DMS153 treated with DMSO at 0.1 percent for 48 hours (cell line): ENCODE data around the gene TAF4B.
"Not testable (repeated sequence)": the region's sequence is repeated elsewhere in the genome, so short reads cannot be mapped to it uniquely, and the experiment has no call there.

ENCODE experiments used
- DNase-seq: peaks from one replicate; lab custom pipeline; 2025; ENCODE audit not compliant: unreplicated experiment; lab: John Stamatoyannopoulos, UW

The TAF4B gene

DNA sequence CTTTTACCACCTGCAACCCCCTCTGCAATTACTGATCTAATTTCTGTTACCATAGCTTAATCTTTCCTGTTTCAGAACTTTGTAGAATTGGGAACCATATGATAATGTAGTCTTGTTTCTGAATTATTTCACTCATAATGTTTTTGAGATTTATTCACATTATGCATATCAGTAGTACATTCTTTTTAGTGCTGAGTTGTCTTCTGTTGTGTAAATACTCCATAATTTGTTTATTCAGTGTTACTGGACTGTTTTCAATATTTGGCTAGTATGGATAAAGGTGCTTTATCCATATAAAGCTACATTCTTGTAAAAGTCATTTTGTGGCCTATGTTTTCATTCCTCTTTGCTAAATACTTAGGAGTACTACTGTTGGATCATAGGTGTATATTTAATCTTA is 152.5 kb downstream of the TAF4B start:
- DNase-seq: no peak

DNA sequence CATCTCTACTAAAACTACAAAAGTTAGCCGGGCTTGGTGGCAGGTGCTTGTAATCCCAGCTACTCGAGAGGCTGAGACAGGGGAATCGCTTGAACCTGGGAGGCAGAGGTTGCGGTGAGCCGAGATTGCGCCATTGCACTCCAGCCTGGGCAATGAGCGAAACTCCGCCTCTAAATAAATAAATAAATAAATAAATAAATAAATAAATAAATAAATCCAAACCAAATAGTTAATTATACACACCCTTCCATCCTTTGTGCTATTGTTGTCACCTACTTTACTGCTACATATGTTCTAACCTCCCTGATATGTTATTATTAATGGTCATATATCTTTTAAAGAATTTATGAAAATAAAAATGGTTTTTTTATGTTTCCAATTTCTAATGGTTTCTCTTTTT is 155.3 kb downstream of the TAF4B start:
- not testable (repeated sequence) for DNase-seq

DNA sequence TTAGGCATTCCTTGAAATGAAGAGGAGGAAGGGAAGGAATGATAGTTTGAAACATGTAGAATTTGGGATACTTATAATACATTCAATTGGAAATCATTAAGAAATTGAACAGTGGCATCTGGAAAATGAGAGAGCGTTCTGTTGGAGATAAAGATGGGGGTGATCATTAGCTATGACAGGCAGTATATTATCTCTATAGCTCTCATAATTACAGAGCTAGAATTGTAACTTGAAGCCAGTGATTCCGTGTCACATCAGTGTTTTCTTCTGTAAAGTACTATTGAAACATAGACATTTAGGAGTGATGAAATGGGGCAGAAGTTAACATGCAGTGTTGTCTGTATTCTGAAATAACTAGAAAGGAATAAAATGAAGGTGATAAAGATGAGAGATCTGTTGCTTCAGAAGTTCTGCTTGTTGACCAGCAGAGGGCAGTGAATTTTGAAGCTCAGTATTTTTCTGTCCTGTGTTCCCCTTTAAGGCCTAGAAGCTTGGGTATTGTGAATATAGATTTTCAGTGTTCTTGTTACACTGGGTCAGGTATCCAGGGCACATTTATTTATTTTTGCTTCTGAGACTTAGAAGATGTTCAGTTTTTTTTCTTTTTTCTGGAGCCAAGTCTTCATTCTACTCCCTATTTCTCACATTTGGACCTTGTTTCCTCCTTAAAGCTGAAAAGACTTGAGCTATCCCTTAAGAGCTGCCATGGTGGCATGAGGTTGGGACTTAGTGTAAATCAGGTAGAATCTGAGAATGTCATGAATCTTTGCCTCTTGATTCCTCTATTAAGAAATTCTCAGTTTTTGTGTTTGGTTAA is 157.4 kb downstream of the TAF4B start:
- DNase-seq: peak; percentile 63

GRCh38 chr18:26386002-26386401 is 159.8 kb downstream of the TAF4B start:
- DNase-seq: no peak

GRCh38 chr18:26386441-26386840 is 160.2 kb downstream of the TAF4B start:
- no peak for DNase-seq

DNA sequence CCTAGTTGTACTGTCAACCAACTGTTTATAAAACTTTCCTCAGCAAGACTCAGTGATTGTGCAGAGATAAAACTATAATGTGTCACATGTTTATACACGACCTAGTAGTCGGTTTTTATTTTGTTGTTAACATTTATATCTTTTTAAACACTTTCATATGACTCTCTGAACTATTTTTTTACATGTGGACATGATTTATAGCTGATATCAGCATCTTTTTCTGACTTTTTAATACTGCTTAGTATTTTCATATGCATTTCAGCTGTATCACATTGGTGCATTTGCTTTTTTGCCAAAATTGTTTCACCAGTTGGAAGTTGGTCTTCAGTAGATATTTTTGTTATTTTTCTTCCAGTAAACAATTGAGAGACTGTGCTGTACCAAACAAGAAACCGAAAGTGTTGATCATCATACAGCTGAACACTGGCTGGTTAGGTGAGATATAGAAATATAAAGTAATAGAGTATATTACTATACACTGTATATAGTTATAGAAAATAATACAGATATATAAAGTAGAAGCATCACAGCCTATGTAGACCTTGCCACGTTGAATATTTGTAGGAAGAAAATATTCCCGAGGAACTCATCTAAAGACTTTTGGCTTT is 167.9 kb downstream of the TAF4B start:
- no peak for DNase-seq

- DNase-seq: no peak
Observed at GRCh38 chr18:26397019-26397418, 170.8 kb downstream of the TAF4B start.

- no peak for DNase-seq
Observed at GRCh38 chr18:26403491-26403890, 177.2 kb downstream of the TAF4B start.

DNA sequence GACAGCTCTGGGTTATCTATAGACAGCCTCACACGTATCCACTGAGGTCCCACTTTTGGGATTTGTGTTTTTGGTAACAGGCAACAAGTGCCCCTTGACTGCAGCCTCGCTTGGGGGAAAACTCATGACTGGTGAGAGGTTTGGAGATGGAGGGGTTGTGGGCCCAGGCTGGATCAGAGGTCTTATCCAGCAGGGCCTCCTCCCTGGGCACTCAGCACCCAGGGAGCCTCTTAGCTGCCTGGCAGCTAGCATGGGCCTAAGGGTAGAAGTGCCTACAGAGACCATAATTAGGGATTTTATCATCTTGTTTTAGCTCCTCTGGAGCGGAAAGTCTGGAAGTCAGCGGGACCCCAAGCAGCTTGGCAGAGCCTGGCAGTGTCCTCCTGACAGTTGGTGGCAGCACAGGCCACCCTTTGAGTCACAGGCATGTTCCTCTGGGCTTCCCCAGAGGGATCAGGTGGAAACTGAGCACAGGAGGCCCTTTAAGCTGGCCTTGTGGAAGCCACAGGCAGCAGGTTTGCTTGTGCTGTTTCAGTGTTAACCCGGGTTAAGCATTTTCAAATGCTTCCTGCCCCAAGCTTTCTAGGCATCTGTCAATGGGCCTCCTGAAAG is 179.1 kb downstream of the TAF4B start:
- DNase-seq: peak; percentile 32

GRCh38 chr18:26406324-26406723 is 180.1 kb downstream of the TAF4B start:
- DNase-seq: no peak

DNA sequence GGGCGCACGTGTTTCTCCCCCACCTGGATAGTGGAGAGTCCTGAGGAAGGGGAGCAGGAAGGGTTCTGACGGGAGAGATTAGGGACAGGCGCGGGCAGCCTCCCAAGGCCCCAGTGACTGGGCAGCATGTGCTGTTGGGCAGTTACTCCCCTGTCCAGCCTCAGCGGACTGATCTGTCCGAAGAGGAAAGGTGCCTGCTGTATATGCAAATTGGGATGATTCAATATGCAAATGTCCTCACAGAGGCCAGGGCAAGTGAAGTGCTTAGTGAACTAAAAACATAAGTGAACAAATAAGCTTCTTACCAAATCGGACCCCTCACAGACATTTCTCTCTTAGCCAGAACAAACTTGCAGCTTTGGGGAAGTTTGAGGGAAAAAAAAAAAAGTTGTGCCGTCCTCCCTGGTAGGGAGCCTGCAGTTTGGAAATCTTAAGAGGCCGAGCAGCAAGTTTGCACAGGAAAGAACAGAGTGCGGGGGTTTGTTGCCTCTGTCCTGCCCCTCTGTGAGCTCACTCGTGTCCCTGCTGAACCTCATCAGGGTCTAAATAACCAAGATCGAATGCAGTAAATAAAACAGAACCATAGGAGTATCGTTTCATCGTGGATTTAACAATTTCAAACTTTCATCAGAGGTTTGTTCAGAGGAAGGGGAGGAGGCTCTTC is 180.7 kb downstream of the TAF4B start:
- no peak for DNase-seq

- no peak for DNase-seq
Observed at GRCh38 chr18:26407736-26408601, 181.7 kb downstream of the TAF4B start.

DNA sequence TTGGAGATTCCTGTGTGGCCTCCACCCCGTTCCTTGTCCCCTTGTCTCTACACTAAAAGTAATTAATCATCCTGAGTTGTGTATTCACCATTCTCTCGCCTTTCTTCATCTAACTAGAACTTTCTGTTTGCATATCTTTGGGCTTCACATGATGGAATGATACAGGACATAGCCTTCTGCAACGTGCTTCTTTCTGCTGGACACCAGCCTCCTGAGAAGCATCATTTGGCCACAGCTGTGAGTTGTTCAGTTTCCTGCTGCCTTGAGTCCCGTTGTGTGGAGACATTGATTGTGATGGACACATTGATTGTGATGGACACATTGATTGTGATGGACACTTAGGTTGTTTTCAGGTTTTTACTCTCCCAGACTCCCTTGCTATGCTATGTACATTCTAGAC is 182.8 kb downstream of the TAF4B start:
- no peak for DNase-seq

DNA sequence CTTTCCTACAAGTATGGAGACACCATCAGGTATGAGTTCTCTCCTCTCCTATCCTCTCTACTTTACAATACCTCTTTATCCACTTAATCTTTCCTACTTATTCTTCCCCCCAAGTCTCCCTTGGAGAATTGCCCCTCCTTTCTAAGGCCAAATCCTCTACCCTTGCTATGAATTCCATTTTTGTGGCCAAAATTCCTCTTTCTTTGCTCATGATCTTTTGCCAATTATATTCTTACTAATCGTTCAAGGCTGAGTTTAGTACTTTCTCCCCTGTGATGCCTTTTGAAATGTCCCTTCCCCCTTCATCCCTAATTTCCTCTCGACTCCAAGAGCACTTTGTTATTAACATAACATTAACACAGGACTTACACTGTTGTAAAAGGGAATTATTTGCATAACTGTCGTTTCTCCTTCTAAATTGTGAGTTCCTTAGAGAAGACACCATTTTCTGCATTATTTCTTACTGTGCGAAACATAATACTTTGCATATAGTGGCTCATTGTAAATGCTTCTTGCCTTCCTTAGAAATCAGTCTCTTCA is 188.7 kb downstream of the TAF4B start:
- no peak for DNase-seq

GRCh38 chr18:26415631-26416030 is 189.4 kb downstream of the TAF4B start:
- DNase-seq: no peak

DNA sequence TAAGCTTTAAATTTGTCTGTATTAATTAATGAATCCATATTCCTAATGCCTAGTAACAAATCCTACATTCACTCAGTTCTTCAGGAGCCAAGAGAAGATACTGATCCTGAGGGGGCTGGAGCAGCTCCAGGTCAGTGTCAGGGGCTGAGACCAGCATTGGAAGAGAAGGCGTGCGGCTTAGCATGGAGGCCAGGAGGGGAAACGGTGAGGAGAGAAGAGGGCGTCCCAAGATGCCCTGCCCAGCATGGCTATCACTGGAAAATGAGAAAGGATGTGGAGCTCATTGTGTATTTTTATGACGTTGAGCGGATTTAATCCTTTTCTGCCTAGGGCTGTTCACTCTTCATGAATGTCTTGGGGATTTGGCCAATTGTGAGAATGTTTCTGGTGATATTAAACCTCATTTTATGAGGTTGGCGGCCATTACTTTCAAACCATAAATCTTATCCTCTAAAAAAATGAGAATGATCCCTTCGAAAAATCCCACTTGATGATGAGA is 190.5 kb downstream of the TAF4B start:
- DNase-seq: no peak

DNA sequence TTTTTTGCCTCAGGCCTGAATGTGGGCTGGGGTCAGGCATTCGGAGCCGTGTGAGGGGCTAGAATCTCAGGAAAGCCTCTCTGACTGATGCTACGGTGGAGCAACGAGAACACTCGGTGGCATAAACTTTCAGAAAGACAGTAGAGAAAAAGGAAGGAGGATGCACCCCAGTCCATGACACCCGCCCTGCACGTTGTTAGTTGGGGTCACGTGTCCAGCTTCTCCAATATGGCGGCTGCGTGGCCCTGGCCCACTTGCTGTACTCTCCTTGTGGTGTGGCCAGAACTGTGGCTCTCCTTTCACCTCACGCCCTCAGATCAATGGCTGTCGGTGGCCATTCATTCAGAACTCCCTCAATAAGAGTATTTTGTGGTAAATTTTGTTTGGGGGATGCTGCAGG is 190.9 kb downstream of the TAF4B start:
- no peak for DNase-seq

GRCh38 chr18:26418225-26418624 is 192.0 kb downstream of the TAF4B start:
- DNase-seq: no peak

- no peak for DNase-seq
Observed at GRCh38 chr18:26419746-26420145, 193.5 kb downstream of the TAF4B start.

DNA sequence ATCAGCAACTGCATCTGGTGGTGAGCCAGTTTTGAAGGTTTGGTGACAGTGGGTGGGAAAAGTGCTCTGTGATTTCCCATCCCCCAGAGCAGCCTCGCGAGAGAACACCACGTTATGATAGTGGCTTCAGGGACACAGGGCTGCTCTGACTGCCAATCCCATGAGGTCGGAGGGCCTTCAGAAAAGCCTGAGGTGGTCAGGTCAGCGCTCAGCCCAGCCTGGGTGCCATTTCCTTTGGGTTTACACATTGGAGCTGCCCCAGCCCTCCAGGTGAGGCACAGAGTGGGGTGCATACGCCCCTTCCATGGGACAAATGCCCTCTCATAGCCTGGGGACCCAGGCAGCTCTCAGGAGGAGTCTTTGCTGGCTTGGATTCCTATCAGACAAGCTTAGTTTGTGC is 195.3 kb downstream of the TAF4B start:
- DNase-seq: no peak
